OCI-M1 (cell line): Measurements from ENCODE around the gene PCSK2.

Experiments used
- DNase-seq: peaks from one replicate; lab custom pipeline; 2025; lab: John Stamatoyannopoulos, UW

The PCSK2 gene

DNA sequence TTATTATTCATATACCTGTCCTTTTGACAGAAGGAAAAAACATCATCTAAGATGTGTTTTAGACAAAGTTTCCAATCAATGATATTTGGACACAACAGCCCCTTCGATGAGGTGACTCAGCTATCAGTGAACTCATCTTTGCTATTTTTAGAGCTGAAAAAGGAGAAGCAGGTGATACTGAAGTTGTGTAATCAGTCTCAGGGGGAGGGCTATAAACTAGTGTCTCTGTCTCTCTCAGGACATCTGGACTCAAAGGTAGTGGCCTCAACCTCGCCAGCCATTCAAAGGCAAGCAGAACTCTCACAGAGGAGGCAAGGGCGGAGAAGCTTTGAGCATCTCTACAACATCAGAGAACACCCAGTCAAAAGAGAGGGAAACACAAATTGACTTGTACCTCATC lies 168.9 kb downstream of the PCSK2 start:
- no peak for DNase-seq

DNA sequence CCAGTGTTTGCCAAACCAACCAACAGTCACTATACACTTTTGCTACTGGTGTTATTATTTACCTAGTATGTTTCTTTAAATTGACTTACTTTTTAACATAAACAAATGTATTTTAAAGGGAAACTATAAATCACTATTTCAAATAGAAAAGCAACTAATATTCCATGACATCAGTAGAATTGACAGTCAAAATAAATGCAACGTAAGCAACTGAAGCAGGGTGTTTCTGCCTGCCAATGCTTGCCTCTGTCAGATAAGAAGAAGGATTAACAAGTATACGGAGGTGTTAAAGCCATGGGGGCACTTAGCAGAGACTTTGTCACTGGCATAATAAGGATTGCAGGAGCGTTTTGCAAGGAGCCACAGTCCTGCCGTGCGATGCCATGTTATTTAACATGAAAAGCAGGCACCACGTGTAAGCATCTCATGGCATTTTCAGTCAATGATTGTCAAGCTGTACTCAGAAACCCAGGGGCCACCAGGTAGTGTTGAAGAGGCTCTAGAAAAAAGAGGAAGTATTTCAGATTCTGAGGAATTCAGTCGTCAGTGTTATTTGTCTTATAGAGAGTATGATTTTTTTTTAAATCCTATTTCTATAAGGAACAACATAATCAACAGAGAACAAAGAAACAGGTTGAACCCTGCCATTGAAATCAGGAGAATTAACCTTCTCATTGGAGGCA lies 172.6 kb downstream of the PCSK2 start:
- DNase-seq = peak; percentile 17

DNA sequence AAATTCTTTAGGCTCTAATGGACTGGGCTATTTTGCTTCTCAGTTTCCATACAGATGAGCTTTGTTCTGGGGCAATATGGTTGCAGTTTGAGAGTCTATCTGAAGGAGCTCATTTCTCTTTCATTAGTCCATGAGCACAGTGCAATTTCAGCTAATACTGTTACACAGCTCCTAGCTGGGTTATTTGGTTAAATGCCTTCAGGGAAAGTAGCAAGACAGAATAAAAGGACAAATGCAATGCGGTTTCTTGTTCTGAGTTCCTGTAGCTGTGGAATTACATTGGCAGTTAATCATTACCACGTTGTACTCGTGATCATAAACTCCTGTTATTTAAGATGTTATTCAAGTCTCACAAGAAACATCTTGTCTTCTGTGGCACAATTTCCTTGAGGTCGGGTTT lies 176.6 kb downstream of the PCSK2 start:
- no peak for DNase-seq

DNA sequence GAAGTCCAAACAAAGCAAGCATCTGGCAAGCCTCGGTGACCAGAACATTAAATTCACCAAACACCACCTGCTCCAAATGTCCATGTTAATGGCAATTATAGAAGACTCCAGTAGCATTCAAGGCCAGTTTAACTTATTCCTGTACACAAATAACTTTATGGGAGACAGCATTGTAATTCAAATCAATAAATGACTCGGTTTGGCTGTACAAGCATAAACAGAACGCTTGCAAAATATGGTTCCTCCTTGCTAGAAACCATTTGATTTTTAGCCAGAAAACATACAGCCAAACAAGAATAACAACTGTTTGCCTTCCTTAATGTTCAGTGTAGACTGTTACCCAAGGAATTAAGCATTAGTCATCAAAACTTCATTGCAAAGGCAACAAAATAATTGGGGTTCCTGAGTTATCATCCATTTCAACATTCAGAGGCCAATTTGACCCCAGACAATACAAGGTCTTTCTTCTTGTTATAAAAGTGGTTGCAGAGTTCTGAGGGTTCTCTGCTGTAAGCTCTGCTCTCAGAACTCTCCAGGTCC lies 179.3 kb downstream of the PCSK2 start:
- DNase-seq = no peak

DNA sequence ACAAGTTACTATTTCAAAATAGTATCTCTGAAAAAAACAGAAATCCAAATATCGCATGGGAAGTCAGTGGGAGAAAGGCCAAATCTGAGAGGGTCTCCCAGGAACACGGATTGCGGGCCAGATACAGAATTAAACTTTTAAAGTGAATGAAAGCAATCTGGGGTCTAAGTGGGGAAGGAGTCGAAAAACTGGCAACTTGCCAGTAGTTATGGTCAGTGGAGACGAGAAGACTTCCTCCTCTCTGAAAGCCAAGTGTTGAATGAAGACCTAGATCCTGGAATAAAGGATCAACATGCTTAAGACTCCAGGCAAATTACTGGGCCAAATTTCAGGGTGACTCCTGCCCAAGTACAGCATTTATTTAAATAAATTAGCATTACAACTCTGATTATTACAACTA lies 180.7 kb downstream of the PCSK2 start:
- peak; percentile 1 for DNase-seq

DNA sequence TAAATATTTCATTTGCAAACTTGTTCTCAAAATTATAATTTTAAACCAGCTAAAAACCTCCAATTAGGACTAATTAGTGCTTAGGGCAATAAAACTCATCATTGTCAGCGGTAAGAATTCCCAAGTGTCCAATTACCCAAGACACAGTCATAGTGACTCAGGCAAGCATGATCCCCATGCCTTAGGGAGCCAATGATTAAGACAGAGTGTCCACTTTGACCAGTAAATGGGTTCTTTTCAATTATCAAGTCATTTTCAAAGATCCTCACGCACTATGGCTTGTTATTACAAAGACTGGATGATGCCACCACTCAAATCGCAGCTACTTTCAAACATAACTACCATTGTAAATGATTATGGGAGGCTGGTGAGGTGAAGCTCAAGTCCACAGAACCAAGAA lies 190.4 kb downstream of the PCSK2 start:
- DNase-seq = no peak

DNA sequence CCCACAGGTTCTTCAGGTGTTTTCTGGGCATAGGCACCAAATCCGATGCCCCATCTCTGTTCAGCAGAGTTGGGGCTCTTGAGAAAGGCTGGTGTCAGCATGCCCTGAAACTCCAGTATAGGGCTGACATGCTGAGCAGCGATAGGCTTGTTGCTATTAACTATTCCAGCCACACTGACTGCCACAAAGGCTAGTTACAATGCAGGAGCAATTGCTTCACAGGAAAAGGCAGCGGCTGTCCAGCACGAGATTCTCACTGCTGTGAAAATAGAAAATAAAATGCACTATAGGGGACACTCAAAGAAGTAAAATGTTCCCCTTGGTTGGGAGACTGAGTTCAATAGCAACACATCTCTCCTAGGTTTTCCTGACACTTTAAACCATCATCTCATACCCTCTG lies 191.9 kb downstream of the PCSK2 start:
- DNase-seq = no peak

DNA sequence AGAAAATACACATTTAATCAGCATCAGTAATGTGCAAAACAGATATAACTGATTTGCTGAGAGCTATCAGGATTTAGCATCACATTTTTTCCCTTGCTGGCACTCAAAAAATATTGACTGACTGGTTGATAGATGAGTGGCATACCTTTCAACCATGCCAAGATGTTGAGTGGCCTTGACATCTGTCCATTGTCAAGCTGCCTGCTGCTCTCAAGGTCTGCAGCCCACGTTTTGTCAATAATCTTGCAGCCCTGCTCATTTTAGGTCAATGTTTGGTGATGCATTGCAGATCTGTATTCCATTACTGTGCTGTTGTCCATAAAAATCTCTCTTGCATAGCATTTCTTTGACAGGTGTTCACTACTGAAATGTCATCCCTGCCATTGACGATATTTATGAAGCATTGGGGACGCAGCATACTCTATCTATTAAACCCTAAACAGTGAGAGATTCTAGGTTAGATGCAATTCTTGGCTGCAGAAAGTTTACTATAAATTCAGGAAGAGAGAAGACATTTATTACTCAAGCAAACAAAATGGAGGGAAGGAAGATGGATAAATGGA lies 192.7 kb downstream of the PCSK2 start:
- no peak for DNase-seq

DNA sequence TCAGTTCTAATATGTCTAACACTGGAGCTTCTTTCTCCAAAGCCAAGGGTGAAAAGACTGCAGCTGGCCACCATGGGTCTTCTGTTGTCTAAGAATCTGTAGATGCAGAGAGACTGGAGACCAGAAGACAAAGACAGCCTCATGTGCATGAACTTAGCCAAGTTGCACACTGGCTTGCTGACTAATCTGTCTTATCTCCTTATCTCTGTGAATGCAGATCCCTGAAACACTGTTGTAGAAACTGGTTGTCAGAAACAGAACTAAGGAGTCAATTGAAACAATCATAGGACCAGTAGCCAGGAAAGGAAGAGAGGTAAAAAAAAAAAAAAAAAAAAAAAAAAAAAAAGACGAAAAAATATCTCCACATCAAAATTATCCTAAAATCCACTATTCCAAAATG lies 194.7 kb downstream of the PCSK2 start:
- peak; percentile 7 for DNase-seq

DNA sequence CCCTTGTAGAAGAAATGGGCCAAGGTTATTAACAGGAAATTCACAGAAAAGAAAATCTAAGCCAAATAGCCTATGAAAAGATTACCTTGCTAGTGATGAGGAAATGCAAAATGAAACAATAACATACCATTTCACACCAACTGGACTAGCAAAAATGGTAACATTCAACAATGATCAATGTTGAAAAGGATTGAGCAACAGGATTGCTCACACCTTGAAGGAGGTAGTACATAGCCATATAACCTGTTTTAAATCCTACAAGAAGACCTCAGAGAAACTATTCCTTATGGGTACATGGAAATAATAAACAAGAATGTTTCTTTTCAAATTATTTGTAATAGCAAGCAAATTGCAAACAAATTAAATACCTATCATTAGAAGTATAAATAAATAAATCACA lies 196.9 kb downstream of the PCSK2 start:
- DNase-seq = no peak

DNA sequence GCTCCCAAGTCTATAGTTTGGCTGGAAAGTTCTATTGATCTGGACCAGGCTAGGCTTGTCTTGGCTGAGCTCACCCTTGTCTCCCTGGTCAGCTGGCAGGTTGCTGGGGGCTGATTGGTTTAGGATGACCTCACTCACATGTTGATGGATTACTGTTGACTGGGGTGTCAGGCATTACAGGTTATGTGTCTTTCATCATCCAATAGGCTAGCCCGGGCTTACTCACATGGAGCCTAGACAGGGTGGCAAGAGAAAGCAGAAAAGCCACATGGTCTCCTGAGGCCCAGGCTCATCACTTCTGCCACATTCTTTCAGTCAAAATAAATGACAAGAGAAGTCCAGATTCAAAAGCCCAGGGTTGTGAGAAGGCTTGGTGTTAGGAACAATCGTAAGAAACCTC lies 200.8 kb downstream of the PCSK2 start:
- no peak for DNase-seq

DNA sequence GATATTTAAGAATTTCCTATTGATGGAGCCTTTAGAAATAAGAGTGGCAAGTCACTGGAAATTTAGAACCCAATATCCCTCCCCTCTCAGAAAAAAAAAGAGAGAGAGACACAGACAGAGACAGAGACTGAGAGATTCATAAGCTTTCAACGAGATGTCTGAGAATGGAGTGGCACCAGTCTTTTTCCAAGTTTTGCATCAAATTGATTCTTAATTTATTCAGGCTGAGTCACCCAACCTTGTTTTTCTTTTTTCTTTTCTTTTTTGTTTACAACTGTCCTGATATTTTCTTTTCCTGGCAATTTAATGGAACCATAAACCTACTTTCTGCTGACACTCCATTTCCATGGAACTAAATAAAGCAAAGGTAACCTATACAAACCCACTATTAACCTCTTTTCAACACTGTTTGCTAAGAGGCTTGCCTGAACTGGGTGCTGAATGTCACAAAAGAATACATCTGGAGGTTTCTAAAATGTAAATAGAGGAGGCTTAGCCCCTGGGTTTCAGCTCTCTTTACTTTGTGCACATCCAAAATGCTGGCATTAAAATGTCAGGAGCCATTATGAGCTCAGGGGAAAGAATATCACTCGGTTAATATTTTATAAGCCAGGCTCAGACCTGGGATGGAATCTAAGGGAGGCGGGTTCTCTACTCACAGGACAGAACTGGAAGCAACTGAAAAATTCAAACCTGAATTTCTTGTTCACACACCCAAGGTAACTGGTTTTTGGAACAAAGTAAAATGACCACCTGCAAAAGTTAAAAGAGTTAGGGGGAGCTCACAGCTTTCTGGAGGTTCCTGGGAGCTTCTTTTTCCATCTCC lies 203.5 kb downstream of the PCSK2 start:
- DNase-seq = no peak

DNA sequence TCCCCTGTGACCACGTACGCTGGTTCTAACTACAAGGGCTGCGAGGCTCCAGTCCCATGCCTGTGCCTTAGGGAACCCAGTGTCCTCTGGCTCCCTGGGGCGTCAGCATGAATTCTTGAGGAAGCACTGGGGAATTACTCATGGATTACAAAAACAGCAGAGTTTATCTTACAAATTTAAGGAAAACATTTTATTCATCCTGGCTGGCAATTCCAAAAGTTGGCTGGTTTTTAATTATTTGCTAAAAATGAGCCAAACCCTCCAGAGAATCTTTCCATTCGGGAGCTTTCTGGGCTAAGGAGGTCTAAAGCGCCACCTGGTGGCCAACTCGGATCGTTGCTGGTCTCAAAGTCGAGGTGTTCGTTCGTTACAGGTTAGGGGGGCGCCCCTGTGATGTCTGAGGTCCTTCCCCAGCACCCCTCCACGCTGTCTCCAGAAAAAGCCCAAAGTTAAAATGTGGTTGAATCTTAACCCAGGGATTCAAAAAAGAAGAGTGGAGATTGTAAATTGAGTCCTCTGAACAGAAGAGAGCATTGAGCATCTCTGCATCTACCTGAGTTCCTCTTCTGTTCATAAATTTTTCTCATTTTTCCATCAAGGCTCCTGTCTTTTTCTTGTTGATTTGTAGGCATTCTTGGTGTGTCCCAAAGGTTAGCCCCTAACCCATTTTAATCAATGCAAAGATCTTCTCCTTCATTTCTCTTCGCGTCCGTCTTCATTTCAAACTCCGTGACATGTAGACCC lies 205.0 kb downstream of the PCSK2 start:
- peak; percentile 56 for DNase-seq

DNA sequence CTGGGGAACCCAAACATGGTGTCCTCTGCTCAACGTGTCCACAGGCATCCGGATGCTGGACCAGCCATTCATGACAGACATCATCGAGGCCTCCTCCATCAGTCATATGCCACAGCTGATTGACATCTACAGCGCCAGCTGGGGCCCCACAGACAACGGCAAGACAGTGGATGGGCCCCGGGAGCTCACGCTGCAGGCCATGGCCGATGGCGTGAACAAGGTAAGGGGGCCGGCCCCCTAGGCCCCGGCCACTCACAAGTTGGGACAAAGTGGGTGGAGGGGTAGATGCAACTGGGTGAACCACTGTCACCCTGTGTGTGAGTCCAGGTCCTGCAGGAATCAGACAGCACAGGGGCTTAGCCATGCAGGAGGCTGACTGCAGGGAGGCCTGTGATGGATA lies 209.8 kb downstream of the PCSK2 start:
- DNase-seq = no peak

DNA sequence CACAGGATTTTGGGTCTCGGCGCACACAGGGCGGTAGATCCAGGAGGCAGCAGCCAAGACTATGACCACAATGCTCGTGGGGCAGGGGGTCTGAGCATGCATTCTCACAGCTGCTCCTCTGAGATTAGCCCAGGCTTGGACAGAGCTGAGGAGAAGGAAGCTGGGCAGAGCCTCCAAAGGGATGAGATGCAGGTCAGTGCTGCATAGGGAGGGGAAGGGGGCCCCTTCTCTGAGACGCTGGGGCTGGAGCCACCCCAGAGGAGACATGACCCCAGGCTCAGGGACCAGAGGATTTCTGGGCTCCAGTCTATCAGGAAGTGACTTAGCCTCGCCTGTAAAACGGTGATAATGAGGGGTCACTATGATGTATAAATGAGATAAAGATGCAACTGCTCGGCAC lies 210.4 kb downstream of the PCSK2 start:
- no peak for DNase-seq

DNA sequence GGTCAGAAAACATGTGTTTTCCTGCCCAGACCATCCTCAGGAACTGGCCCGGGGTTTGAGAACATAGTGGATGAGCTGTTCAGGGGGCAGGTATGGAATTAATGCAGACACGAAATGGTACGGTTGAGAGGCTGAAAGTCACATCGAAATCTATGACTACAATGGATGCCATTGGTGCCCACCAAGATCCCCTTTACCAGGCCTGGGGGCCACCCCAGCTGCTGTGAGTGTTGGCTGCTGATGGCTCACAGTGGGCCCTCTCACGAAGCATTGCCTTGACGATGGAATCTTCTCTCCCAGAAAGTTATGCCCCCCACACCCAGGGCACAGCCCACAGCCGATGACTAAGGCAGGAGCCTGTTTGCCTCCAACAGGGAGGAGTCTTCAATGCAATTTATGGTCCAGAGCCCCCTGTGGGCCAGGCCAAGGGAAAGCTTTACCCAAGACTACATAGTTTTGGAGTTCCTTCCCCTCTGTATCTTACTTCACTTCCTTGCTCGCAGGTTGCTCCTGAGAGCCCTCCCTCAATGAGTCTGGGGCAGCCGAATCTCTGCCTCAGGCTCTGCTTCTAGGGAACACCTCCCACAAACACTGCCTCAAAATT lies 211.7 kb downstream of the PCSK2 start:
- DNase-seq = no peak

DNA sequence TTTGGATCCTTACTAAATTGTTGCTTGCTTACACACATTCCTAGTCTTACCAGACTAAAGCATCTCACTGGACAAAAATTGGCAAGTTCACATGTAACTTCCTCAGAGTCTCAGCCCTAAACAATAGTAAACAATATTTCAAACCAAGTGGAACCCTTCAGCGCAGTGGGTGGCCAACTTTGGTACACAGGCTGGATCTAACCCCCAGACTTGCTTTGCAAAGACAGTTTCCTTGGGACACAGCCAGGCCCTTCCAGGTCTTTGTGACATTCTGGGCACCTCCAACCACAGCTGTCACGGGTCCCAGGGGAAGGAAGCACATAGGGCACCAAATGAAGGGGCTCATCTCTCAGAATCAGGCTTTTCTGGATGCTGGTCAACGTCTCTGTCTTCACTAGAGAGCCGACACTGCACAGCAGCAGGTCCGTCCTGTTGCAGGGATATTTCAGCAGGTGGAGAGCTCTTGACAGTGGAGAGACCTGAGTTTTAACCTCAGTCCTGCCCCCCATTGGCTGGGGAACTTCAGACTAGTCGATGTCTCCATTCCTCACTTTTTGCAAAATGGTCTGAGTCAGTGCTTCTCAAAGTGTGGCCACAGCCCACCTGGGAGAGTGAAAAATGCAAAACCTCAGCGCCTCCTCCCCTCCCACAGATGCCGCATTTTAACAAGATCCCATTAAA lies 212.9 kb downstream of the PCSK2 start:
- DNase-seq = no peak

DNA sequence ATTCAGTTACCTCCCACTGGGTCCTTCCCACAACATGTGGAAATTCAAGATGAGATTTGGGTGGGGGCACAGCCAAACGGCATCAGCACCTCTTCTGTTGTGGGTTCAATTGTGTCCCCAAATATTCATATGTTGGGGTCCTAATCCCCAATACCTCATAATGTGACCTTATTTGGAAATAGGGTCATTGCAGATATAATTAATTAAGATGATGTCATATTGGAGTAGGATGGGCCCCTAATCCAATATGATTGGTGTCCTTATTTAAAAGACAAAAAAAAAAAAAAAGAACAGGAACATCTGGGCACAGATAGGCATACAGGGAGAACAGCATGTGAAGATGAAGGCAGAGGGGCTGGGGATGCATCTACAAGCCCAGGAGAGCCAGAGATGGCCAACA lies 214.9 kb downstream of the PCSK2 start:
- DNase-seq = no peak

DNA sequence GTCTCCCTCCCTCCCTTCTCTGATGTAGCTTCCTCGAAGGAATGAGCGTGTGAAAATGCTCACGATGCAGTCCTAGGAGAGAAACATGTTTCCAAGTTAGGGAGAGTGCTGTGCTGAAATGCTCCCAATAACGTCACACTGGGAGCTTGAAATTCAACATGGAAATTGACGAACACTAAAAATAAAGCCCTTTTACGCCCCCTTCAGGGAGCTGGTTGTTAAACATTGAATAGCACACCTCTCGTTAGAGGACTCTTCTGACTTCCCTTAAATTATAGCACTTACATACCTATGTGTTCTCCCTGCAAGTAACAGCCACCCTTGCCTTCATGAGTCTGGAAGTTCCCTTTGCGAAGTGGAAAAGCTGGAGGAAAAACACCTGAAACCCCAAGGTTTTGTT lies 215.7 kb downstream of the PCSK2 start:
- DNase-seq = peak; percentile 9

DNA sequence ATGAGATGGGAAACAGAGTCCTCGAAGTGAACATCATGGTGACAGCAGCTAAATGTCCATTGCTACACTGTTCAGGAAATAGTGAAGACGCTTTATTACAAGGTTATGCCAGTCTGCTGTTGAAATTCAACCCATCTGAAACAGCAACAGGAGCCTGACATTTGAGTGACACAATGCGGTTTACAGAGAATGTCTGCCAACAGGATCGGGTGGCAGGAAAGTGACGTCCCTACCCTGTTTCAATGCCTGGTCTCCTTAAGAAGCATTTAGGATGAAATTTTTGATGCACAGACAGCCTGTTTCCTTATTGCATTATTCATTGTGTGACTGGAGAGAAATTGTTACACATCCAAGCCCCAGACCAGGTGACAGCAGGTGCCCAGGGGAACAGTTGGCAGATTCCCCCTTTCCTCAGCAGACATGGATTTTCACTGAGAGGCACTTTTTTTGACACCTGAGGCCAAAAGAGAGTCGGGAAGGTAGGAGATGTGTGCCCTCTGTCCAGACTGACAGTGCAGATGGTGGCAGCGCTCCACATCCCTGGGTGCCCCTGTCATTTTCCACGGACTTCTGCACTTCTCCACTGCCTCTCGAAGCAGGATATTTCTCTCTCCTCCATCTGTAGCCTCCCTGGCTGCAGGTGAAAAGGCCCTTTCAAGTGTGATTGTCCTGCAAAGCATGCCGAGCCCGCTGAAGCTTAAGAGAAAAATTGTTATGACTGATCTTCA lies 216.5 kb downstream of the PCSK2 start:
- no peak for DNase-seq

DNA sequence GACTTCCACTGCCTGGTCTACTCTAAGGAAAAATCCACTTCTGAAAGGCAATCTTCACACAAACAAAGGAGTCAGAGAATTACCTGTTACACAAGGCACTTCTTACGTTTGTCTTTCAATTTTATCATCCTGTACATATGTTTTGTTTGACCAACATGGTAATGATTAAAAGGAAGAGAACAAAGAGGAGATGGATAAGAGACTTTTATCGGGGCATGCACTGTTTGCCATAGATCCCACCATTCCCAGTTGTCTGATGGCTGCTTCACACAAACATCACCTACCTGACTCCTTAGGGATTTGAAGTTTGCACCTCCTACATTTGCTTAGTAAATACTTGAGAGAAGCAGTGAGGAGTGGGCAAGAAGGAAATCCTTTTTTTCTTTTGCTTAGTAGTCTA lies 217.3 kb downstream of the PCSK2 start:
- DNase-seq = no peak
